AG04450 (cell line): ENCODE measurements around the gene STEAP3. TPM values are rescaled to one million over a fixed set of nuclear protein-coding genes. Genes with fewer than 3 reads are reported as not detected.

Source experiments
- CTCF ChIA-PET: fragments of 300-600, 350-600 bp; formaldehyde crosslinking; extraction: SDS; loops from one replicate; lab custom pipeline; 2022; ENCODE audit warnings: antibody characterized with exemption, inconsistent platforms; lab: Charles Lee
- POLR2A ChIA-PET: fragments of 350-600 bp; formaldehyde crosslinking; extraction: SDS; loops from one replicate; lab custom pipeline; 2021; ENCODE audit warnings: antibody characterized with exemption, inconsistent platforms; lab: Yijun Ruan, JAX
- DNase-seq: peaks from one replicate; pipeline ENCODE4 v3.0.0-alpha.2; 2011; ENCODE audit warnings: low read depth, low spot score
- H3K27ac ChIP-seq: one replicate; pipeline ENCODE4 v1.5.1; 2012; ENCODE audit warnings: low read depth, low read length, control low read depth
- H3K27me3 ChIP-seq: one replicate; pipeline ENCODE4 v1.6.0; 2012; ENCODE audit warnings: low read length; ENCODE audit not compliant: control insufficient read depth, insufficient read depth
- H3K4me3 ChIP-seq: 2 replicates; pipeline ENCODE4 v1.5.1; 2011; ENCODE audit warnings: mild to moderate bottlenecking, low read depth, low read length, control low read depth
- H3K9me3 ChIP-seq: 2 replicates; pipeline ENCODE4 v1.5.1; 2012; ENCODE audit warnings: low read length; ENCODE audit not compliant: control insufficient read depth, insufficient read depth
- polyA plus RNA-seq: library from polyadenylated mRNA; depleted of rRNA; stranded (reverse); fragments of >200 nt; gene quantifications from 2 replicates; pipeline ENCODE4 v1.2.3, GENCODE V29; 2011
- TF ChIP-seq, protein P1 (sequence below): IDR thresholded peaks from 2 replicates; pipeline ENCODE4 v1.5.1; 2011; ENCODE audit warnings: low read depth, low read length, control low read depth, inconsistent platforms

The STEAP3 gene
- polyA plus RNA-seq, 1 experiment = 34.3 TPM

DNA sequence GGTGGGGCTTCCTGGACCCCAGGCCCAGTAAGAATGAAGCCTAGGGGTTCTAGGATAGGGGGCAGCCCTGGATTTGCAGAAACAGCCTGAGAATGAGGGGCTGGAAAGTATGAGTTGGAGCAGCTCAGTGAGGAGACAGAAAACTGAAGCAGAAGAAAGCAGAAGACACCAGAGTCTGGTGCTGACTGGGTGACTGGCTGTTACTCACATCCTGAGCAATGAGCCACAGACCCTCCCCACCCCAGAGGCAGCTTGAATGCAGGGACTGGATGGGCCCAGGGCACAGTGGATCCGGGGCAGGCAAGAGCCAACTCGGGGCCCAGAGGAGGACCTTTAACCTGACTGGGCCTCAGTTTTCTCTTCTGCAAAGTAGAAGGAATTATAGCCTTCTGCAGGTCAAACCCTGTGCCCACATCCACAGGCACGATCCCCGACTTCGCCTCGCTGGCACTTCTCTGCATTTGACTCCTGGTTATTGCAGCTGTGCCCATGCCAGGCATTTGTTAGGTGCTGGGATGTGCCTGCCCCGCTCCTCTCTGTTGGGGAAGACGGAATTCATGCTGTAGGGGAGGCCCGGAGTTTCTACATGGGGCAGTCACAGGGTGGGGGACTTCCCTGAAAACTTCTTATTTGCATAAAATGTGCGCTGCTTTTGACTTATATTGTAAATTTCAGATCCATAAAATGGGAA lies 8.5 kb downstream of the STEAP3 start:
- Histone ChIP-seq H3K4me3 (no peak overlapping the region), H3K9me3 (no peaks in the 10 kb centered on the region), H3K27ac (peak overlapping the region; percentile 82), H3K27me3 (no peaks in the 10 kb centered on the region)
- TF ChIP-seq, protein P1, sequence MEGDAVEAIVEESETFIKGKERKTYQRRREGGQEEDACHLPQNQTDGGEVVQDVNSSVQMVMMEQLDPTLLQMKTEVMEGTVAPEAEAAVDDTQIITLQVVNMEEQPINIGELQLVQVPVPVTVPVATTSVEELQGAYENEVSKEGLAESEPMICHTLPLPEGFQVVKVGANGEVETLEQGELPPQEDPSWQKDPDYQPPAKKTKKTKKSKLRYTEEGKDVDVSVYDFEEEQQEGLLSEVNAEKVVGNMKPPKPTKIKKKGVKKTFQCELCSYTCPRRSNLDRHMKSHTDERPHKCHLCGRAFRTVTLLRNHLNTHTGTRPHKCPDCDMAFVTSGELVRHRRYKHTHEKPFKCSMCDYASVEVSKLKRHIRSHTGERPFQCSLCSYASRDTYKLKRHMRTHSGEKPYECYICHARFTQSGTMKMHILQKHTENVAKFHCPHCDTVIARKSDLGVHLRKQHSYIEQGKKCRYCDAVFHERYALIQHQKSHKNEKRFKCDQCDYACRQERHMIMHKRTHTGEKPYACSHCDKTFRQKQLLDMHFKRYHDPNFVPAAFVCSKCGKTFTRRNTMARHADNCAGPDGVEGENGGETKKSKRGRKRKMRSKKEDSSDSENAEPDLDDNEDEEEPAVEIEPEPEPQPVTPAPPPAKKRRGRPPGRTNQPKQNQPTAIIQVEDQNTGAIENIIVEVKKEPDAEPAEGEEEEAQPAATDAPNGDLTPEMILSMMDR = no peak
- CTCF ChIA-PET = interaction anchor here (1.0 to 1.6 kb wide), 4 partner anchors 9 to 220 kb away, joined by 3 to 6 read pairs (median 5); no protein-coding TSS in a partner anchor
- POLR2A ChIA-PET = interaction anchor here (0.7 to 1.9 kb wide), 4 partner anchors 12 to 61 kb away, joined by 6 to 7 read pairs (median 6); no protein-coding TSS in a partner anchor
- no peak for DNase-seq

DNA sequence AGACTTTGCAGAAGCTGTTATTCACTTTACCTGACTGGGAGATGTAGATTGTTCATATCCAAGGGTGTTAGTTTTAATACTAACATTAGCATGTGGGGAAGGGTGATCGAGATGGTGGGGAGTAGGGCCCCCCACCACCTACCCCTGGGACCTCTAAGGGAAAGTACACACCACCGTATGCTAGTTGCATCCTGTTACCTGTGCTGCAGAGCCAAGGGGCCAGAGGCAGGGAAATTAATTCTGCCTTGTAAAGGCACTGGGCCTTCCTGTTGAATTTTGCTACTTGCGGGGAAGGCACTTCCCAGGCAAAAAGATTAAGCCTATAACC lies 9.0 kb downstream of the STEAP3 start:
- DNase-seq = no peak
- Histone ChIP-seq H3K9me3 (no peaks in the 10 kb centered on the region), H3K27ac (peak overlapping the region; percentile 82), H3K4me3 (no peak overlapping the region), H3K27me3 (no peaks in the 10 kb centered on the region)
- TF ChIP-seq, protein P1 = no peak
- ChIA-PET POLR2A (no interaction called here), CTCF (no interaction called here)

DNA sequence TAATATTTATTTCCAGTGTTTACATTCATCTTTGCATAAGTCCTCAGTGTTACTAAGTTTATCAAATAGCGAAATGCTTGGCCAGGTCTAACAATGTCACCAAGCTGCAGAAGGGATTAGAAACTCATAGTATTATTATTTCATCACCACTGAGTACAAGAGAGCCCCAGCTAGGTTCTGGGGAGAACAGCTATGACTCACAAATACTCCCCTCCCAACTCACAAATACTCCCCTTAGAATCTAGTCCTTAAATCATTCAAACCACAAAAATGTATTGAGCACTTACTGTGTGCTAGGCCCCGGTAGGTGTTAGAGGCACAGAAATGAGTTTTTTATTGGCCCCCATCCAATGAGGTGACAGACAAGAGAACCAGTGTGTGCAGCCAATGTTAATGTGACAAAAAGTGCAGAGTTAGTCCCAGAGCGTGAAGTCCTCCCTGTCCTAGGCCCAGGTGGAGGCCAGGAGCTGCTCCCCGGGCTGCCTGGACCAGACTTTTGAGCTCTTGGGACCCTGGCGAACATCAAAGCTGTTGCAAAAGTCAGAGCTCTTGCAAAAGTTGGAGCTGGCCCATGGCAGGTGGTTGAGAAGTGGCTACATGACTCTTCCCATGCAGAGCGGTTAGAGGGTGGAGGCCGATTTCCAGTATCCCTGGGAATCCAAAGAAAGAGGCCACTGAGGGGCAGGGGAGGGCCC lies 9.8 kb downstream of the STEAP3 start:
- TF ChIP-seq, protein P1 = no peak
- no peaks in the 10 kb centered on the region for H3K27me3 ChIP-seq
- DNase-seq = no peak
- ChIA-PET CTCF (interaction anchor here (0.6 to 2.3 kb wide), 3 partner anchors 32 to 222 kb away, joined by 4 to 9 read pairs (median 5); no protein-coding TSS in a partner anchor), POLR2A (no interaction called here)
- no peak overlapping the region for H3K4me3 ChIP-seq
- peak overlapping the region; percentile 52 for H3K27ac ChIP-seq
- H3K9me3 ChIP-seq = no peaks in the 10 kb centered on the region

- no peak for DNase-seq
- Histone ChIP-seq H3K9me3 (no peaks in the 10 kb centered on the region), H3K4me3 (no peak overlapping the region), H3K27ac (peak overlapping the region; percentile 11), H3K27me3 (no peaks in the 10 kb centered on the region)
- ChIA-PET CTCF (interaction anchor here (1.4 to 2.3 kb wide), 3 partner anchors 31 to 57 kb away, joined by 3 to 9 read pairs (median 4); no protein-coding TSS in a partner anchor), POLR2A (no interaction called here)
- TF ChIP-seq, protein P1 = peak; percentile 31; the same call in 1 of the 2 replicates
Observed at GRCh38 chr2:119234021-119235019, 10.7 kb downstream of the STEAP3 start.
